Gastrocnemius medialis (tissue), 4 donors: ENCODE data around the gene MCOLN1.

Experiments used
- CTCF ChIP-seq, 5 experiments: fragments of 450-650 bp in 3 of 5; fragments of 200-600 bp in 2 of 5; sonication (generic) in 2 of 5; IDR thresholded peaks in 4 of 5; conservative IDR thresholded peaks in 1 of 5; 1 replicate in 4 of 5; 2 replicates in 1 of 5; pipeline ENCODE4 v1.5.1; 2016 to 2019; ENCODE audit warnings: antibody characterized with exemption in 5 of 5, mild to moderate bottlenecking in 3 of 5, moderate library complexity in 3 of 5
- POLR2A ChIP-seq, 2 donors: fragments of 450-650 bp; IDR thresholded peaks; one replicate each; pipeline ENCODE4 v1.6.1; 2017; ENCODE audit warnings: antibody characterized with exemption in 2 of 2, mild to moderate bottlenecking in 2 of 2, moderate library complexity in 2 of 2

- TF ChIP-seq CTCF (IDR thresholded peaks at IDR 0.05 in 4 of 5, conservative IDR thresholded peaks at IDR 0.05 in 1 of 5) (no peak), POLR2A (IDR thresholded peaks at IDR 0.05) (no peak)
These were observed 8.4 kb upstream of the MCOLN1 start for GRCh38 chr19:7513809-7514642.
